Osteoblast (primary cell): ENCODE measurements around the gene GRAP. TPM values are rescaled to one million over a fixed set of nuclear protein-coding genes. Genes with fewer than 3 reads are reported as not detected.
"Not testable (repeated sequence)": the region's sequence is repeated elsewhere in the genome, so short reads cannot be mapped to it uniquely, and the experiment has no call there.

Source experiments
- DNase-seq: peaks from one replicate; pipeline ENCODE4 v3.0.0; 2011; ENCODE audit warnings: low spot score, mixed read lengths; ENCODE audit not compliant: insufficient read length; ENCODE audit errors: missing footprints
- H2AFZ ChIP-seq: 2 replicates; pipeline ENCODE4 v1.6.0; 2011; ENCODE audit warnings: mild to moderate bottlenecking, low read length
- H3K27ac ChIP-seq: 2 replicates; pipeline ENCODE4 v1.5.1; 2011; ENCODE audit warnings: mild to moderate bottlenecking, low read depth, low read length, moderate library complexity
- H3K27me3 ChIP-seq: 2 replicates; pipeline ENCODE4 v1.6.0; 2012; ENCODE audit warnings: mild to moderate bottlenecking, control low read depth, inconsistent platforms, low read length, moderate library complexity; ENCODE audit not compliant: insufficient read depth
- H3K36me3 ChIP-seq: 2 replicates; pipeline ENCODE4 v1.5.1; 2011; ENCODE audit warnings: mild to moderate bottlenecking, low read length, control low read depth, moderate library complexity; ENCODE audit not compliant: insufficient read depth
- H3K4me1 ChIP-seq: 2 replicates; pipeline ENCODE4 v1.5.1; 2011; ENCODE audit warnings: mild to moderate bottlenecking, low read length, control low read depth, moderate library complexity; ENCODE audit not compliant: insufficient read depth
- H3K4me2 ChIP-seq: 2 replicates; pipeline ENCODE4 v1.6.0; 2011; ENCODE audit warnings: mild to moderate bottlenecking, low read length; ENCODE audit not compliant: insufficient read depth
- H3K4me3 ChIP-seq: fragments of 200-600 bp; sonication (generic); 3 replicates; pipeline ENCODE4 v1.5.1; 2012; ENCODE audit warnings: mild to moderate bottlenecking, low read length, inconsistent platforms; ENCODE audit not compliant: insufficient read depth
- H3K79me2 ChIP-seq: 2 replicates; pipeline ENCODE4 v1.6.0; 2012; ENCODE audit warnings: mild to moderate bottlenecking, low read length, control low read depth, inconsistent platforms; ENCODE audit not compliant: insufficient read depth
- H3K9me3 ChIP-seq: 2 replicates; pipeline ENCODE4 v1.5.1; 2011; ENCODE audit warnings: low read depth, low read length, control low read depth
- H4K20me1 ChIP-seq: 2 replicates; pipeline ENCODE4 v1.6.0; 2012; ENCODE audit warnings: mild to moderate bottlenecking, low read length, control low read depth; ENCODE audit not compliant: insufficient read depth
- total RNA-seq: library from RNA; depleted of rRNA; stranded (reverse); fragments of >200 nt; gene quantifications from 2 replicates; pipeline ENCODE4 v1.2.3, GENCODE V29; 2012

Gene GRAP
- total RNA-seq, 1 donor = not detected

- not testable (repeated sequence) for DNase-seq, H3K9me3 ChIP-seq, H3K4me3 ChIP-seq, H3K4me2 ChIP-seq, H4K20me1 ChIP-seq, H3K27ac ChIP-seq, H3K27me3 ChIP-seq, H3K79me2 ChIP-seq, H2AFZ ChIP-seq, H3K4me1 ChIP-seq, H3K36me3 ChIP-seq
These were observed 2.1 kb downstream of the GRAP start for GRCh38 chr17:19044643-19045042.

GRCh38 chr17:19043032-19043431, 3.7 kb downstream of the GRAP start:
- H3K79me2 ChIP-seq, H3K4me2 ChIP-seq, H3K27me3 ChIP-seq, H3K36me3 ChIP-seq, H3K9me3 ChIP-seq, H3K4me1 ChIP-seq, H3K4me3 ChIP-seq, DNase-seq, H4K20me1 ChIP-seq, H2AFZ ChIP-seq, H3K27ac ChIP-seq: not testable (repeated sequence)

GRCh38 chr17:19042369-19042768, 4.4 kb downstream of the GRAP start:
- H3K36me3 ChIP-seq, H3K4me2 ChIP-seq, H3K4me3 ChIP-seq, H3K27me3 ChIP-seq, H3K79me2 ChIP-seq, DNase-seq, H3K27ac ChIP-seq, H3K9me3 ChIP-seq, H2AFZ ChIP-seq, H3K4me1 ChIP-seq, H4K20me1 ChIP-seq: not testable (repeated sequence)

- H3K4me2 ChIP-seq, H4K20me1 ChIP-seq, H3K36me3 ChIP-seq, H3K79me2 ChIP-seq, H2AFZ ChIP-seq, DNase-seq, H3K27ac ChIP-seq, H3K27me3 ChIP-seq, H3K4me3 ChIP-seq, H3K9me3 ChIP-seq, H3K4me1 ChIP-seq: not testable (repeated sequence)
These were observed 4.9 kb downstream of the GRAP start for GRCh38 chr17:19041871-19042270.

GRCh38 chr17:19040350-19040749, 6.4 kb downstream of the GRAP start:
- not testable (repeated sequence) for H3K27ac ChIP-seq, H3K4me1 ChIP-seq, H4K20me1 ChIP-seq, H3K4me3 ChIP-seq, DNase-seq, H3K4me2 ChIP-seq, H3K9me3 ChIP-seq, H3K79me2 ChIP-seq, H3K36me3 ChIP-seq, H3K27me3 ChIP-seq, H2AFZ ChIP-seq

GRCh38 chr17:19038730-19039129, 8.0 kb downstream of the GRAP start:
- H3K79me2 ChIP-seq, H3K4me1 ChIP-seq, H3K27ac ChIP-seq, H4K20me1 ChIP-seq, H3K9me3 ChIP-seq, DNase-seq, H3K4me3 ChIP-seq, H3K36me3 ChIP-seq, H3K4me2 ChIP-seq, H2AFZ ChIP-seq, H3K27me3 ChIP-seq: not testable (repeated sequence)

GRCh38 chr17:19038007-19038406, 8.8 kb downstream of the GRAP start:
- H3K27me3 ChIP-seq, DNase-seq, H4K20me1 ChIP-seq, H3K4me1 ChIP-seq, H3K79me2 ChIP-seq, H3K4me2 ChIP-seq, H3K4me3 ChIP-seq, H3K36me3 ChIP-seq, H3K27ac ChIP-seq, H2AFZ ChIP-seq, H3K9me3 ChIP-seq: not testable (repeated sequence)

GRCh38 chr17:19037547-19037946, 9.2 kb downstream of the GRAP start:
- H4K20me1 ChIP-seq, H3K9me3 ChIP-seq, DNase-seq, H2AFZ ChIP-seq, H3K27me3 ChIP-seq, H3K79me2 ChIP-seq, H3K4me2 ChIP-seq, H3K4me1 ChIP-seq, H3K36me3 ChIP-seq, H3K4me3 ChIP-seq, H3K27ac ChIP-seq: not testable (repeated sequence)

- not testable (repeated sequence) for H2AFZ ChIP-seq, H3K79me2 ChIP-seq, H3K9me3 ChIP-seq, H3K36me3 ChIP-seq, H3K27me3 ChIP-seq, H3K4me1 ChIP-seq, DNase-seq, H3K4me2 ChIP-seq, H4K20me1 ChIP-seq, H3K4me3 ChIP-seq, H3K27ac ChIP-seq
These were observed 10.6 kb downstream of the GRAP start for GRCh38 chr17:19036186-19036585.
